Naive thymus-derived CD8-positive, alpha-beta T cell (primary cell): ENCODE measurements around the gene FBXO38. TPM values are rescaled to one million over a fixed set of nuclear protein-coding genes. Genes with fewer than 3 reads are reported as not detected.

ENCODE experiments used
- ATAC-seq, 2 donors: fragments of 150-1000 bp; cut with Tn5 transposase in 1 of 2; sonication (Bioruptor Pico), chemical (Tn5 transposase) in 1 of 2; 1 replicate in 1 of 2; 2 replicates in 1 of 2; pipeline ENCODE4 v1.10.0; 2021; ENCODE audit warnings: mild to moderate bottlenecking in 2 of 2, moderate library complexity in 2 of 2
- POLR2A ChIA-PET: fragments of 350-600 bp; sonication (Branson Sonifier 250); formaldehyde crosslinking; loops from one replicate; lab custom pipeline; 2021; ENCODE audit warnings: antibody characterized with exemption; lab: Charles Lee
- DNase-seq, 10 donors: peaks; one replicate each; pipeline versions ENCODE4 v3.0.0 to v3.0.0-alpha.2; 2020 to 2022
- H3K27ac Mint-ChIP-seq, 10 donors: one replicate each; pipeline ENCODE4 v1.8.0; 2020 to 2022; ENCODE audit warnings: mild to moderate bottlenecking in 10 of 10, mixed read lengths in 10 of 10, moderate library complexity in 4 of 10, inconsistent platforms in 1 of 10
- H3K27me3 Mint-ChIP-seq, 5 donors: one replicate each; pipeline ENCODE4 v1.8.0; 2021 to 2022; ENCODE audit warnings: mixed read lengths in 5 of 5
- H3K36me3 Mint-ChIP-seq, 3 donors: one replicate each; pipeline ENCODE4 v1.8.0; 2020 to 2022; ENCODE audit warnings: mixed read lengths in 3 of 3, mild to moderate bottlenecking in 2 of 3, inconsistent platforms in 1 of 3
- H3K4me1 Mint-ChIP-seq, 4 donors: one replicate each; pipeline ENCODE4 v1.8.0; 2021 to 2022; ENCODE audit warnings: mixed read lengths in 4 of 4
- H3K4me3 Mint-ChIP-seq, 10 donors: one replicate each; pipeline ENCODE4 v1.8.0; 2020 to 2022; ENCODE audit warnings: mild to moderate bottlenecking in 10 of 10, mixed read lengths in 10 of 10, moderate library complexity in 6 of 10, inconsistent platforms in 1 of 10
- H3K9me3 Mint-ChIP-seq, 9 donors: one replicate each; pipeline ENCODE4 v1.8.0; 2020 to 2022; ENCODE audit warnings: mixed read lengths in 9 of 9, mild to moderate bottlenecking in 3 of 9, inconsistent platforms in 1 of 9, moderate library complexity in 1 of 9
- polyA plus RNA-seq, 3 donors: library from polyadenylated mRNA; unstranded; fragments of 300-500 nt; fragmentation: Illumina TruSeq; gene quantifications; one replicate each; pipeline ENCODE4 v1.2.3, GENCODE V29; 2021
- total RNA-seq, 8 experiments: library from RNA in 2 of 8; stranded (reverse) in 2 of 8; gene quantifications; one replicate each; pipeline ENCODE4 v1.2.3 and lab custom pipeline; 2021 to 2026

Gene FBXO38
- total and polyA plus RNA-seq, 5 experiments from 2014 or later, result 15.5 to 97.0 (median 17.6) TPM

- H3K36me3 Mint-ChIP-seq, result no peaks in the 10 kb centered on the region
- no peak overlapping the region for H3K27ac Mint-ChIP-seq
- H3K4me1 Mint-ChIP-seq, result peaks cover 2 to 10% (median 5%) of the 10 kb centered on the region in 4 donors
- DNase-seq (no peak), ATAC-seq (no peak)
- H3K4me3 Mint-ChIP-seq, result no peak overlapping the region
- POLR2A ChIA-PET, result no interaction called here
- no peaks in the 10 kb centered on the region for H3K9me3 Mint-ChIP-seq
- H3K27me3 Mint-ChIP-seq, result peaks cover 15 to 64% (median 39%) of the 10 kb centered on the region in 5 donors
Observed at GRCh38 chr5:148486456-148486855, 102.7 kb downstream of the FBXO38 start.

DNA sequence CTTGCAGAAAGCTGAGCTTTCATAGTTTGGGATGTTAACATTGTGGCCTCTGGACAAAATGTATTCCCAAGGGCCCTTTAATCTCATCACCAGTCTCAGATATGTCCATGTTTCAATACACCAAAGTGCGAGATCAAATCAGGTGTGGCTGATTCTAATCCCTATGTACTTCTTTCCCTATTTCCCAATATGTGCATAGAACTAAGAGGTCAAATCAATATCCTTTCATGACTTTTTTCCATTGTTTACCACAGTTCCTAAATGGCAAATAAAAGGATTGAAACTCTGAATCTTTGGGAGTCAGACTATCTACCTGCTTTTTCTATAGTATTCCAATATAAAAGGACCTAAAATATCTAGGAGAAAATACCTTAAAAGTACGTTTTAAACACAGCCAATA lies 105.0 kb downstream of the FBXO38 start:
- POLR2A ChIA-PET, result no interaction called here
- peaks cover 15 to 51% (median 29%) of the 10 kb centered on the region in 5 donors for H3K27me3 Mint-ChIP-seq

GRCh38 chr5:148491015-148491792 lies 107.4 kb downstream of the FBXO38 start:
- POLR2A ChIA-PET, result no interaction called here
- no peak for DNase-seq
- Mint-ChIP-seq H3K9me3 (no peaks in the 10 kb centered on the region), H3K27ac (no peak overlapping the region), H3K27me3 (peaks cover 12 to 38% (median 26%) of the 10 kb centered on the region in 5 donors), H3K36me3 (no peaks in the 10 kb centered on the region), H3K4me1 (no peaks in the 10 kb centered on the region), H3K4me3 (no peak overlapping the region)
- no peak for ATAC-seq

More for the DNA sequence above, 105.0 kb downstream of the FBXO38 start:
- Mint-ChIP-seq H3K27ac (no peak overlapping the region), H3K36me3 (no peaks in the 10 kb centered on the region), H3K9me3 (no peaks in the 10 kb centered on the region), H3K4me3 (no peak overlapping the region), H3K4me1 (no peaks in the 10 kb centered on the region)
- DNase-seq, result no peak
- no peak for ATAC-seq

- no peaks in the 10 kb centered on the region for H3K9me3 Mint-ChIP-seq
- no peak overlapping the region for H3K27ac Mint-ChIP-seq
- POLR2A ChIA-PET, result no interaction called here
- H3K36me3 Mint-ChIP-seq, result no peaks in the 10 kb centered on the region
- no peak overlapping the region for H3K4me3 Mint-ChIP-seq
- DNase-seq (no peak), ATAC-seq (no peak)
- H3K27me3 Mint-ChIP-seq, result peaks cover 8 to 32% (median 21%) of the 10 kb centered on the region in 5 donors
- H3K4me1 Mint-ChIP-seq, result no peaks in the 10 kb centered on the region
Observed at GRCh38 chr5:148491793-148492184, 108.0 kb downstream of the FBXO38 start.

DNA sequence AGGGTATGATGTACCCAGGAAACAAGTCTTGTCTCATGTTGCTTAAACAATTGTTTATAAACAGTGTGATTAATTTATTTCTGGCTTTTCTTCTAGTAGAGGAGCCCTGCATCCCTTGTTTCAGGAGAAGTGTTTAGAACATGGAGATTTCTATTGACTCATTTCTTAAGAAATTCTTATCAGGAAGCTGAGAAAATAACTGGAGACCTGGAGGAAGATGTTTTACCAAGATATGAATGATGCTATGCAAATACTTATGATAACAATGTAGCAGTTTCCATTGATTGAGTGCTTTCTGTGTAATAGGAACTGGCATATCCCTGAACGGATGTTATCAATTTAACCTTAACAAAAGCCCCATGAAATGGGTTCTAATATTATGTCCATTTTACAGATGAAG lies 108.6 kb downstream of the FBXO38 start:
- ATAC-seq (no peak), DNase-seq (no peak)
- H3K9me3 Mint-ChIP-seq, result no peaks in the 10 kb centered on the region
- no peak overlapping the region for H3K4me3 Mint-ChIP-seq
- H3K27ac Mint-ChIP-seq, result no peak overlapping the region
- H3K4me1 Mint-ChIP-seq, result no peaks in the 10 kb centered on the region
- no peaks in the 10 kb centered on the region for H3K36me3 Mint-ChIP-seq
- POLR2A ChIA-PET, result no interaction called here
- peaks cover 4 to 30% (median 16%) of the 10 kb centered on the region in 5 donors for H3K27me3 Mint-ChIP-seq

Other genes with a start within 250 kb of the FBXO38 start
- not detected for gene SPINK14, start 215.4 kb upstream of the FBXO38 start, total RNA-seq
- gene SPINK14, start 215.4 kb upstream of the FBXO38 start, polyA plus RNA-seq, result not detected
- not detected for gene SPINK6, start 180.9 kb upstream of the FBXO38 start, total RNA-seq
- gene SPINK6, start 180.9 kb upstream of the FBXO38 start, polyA plus RNA-seq, result not detected
- not detected for gene MARCOL, start 145.4 kb upstream of the FBXO38 start, total RNA-seq
- gene MARCOL, start 145.4 kb upstream of the FBXO38 start, polyA plus RNA-seq, result not detected
- not detected for gene SPINK13, start 115.2 kb upstream of the FBXO38 start, total RNA-seq
- gene SPINK13, start 115.2 kb upstream of the FBXO38 start, polyA plus RNA-seq, result not detected
- not detected for gene SPINK7, start 71.5 kb upstream of the FBXO38 start, total RNA-seq
- gene SPINK7, start 71.5 kb upstream of the FBXO38 start, polyA plus RNA-seq, result not detected
- gene SPINK9, start 48.4 kb upstream of the FBXO38 start, total RNA-seq, result not detected
- not detected for gene SPINK9, start 48.4 kb upstream of the FBXO38 start, polyA plus RNA-seq